Stimulated activated CD4-positive, alpha-beta T cell treated with anti-CD3 and anti-CD28 coated beads, Interleukin-12 subunit alpha, Interleukin-12 subunit beta, amount 100 ng/mL, for 48 hours (primary cell): Measurements from ENCODE around the gene MTF1.
"Not testable (repeated sequence)": the region's sequence is repeated elsewhere in the genome, so short reads cannot be mapped to it uniquely, and the experiment has no call there.

ENCODE experiments used
- DNase-seq, 3 donors: peaks; one replicate each; pipeline ENCODE4 v3.0.0-alpha.2; 2020; ENCODE audit warnings: low read depth in 2 of 3, low spot score in 1 of 3

MTF1 gene

DNA sequence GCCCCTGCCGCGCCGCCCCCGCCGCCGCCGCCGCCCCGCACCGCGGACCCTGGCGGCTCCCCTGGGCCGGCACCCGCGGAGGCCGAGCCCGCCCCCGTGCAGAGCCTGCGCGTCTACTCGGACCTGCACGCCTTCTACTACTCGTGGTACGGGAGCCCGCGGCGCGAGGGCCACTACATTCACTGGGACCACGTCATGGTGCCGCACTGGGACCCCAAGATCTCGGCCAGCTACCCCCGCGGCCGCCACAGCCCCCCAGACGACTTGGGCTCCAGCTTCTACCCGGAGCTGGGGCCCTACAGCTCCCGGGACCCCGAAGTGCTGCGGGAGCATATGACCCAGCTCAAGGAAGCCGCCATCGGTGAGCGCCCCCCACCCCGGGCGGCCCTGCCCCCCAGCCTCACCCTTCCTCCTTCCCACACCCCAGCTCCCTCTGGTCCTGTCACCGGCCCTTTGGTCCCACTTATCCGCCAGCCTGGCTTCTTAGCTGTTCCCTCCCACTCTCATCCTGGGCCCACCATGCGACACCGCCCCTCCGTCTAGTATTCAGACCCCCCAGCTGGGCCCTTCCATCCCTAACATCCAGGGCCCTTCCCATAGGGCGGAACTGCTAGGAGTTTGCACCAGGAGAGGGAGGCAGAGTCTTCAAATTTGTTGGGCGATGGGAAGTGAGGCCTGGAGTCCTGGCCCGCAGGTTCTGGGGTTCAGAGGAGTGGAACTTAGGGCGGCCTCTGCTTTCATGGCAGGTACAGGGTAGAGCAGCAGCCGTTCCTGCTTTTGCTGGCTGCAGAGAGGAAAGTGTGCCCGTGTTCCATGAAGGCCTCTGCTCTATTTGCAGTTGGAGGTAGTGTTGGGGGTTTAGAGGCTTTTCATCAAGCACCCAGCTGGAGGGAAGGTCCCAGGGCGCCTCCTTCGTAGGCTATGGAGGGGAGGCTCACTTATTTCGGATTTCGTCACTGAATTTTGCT lies 64.7 kb downstream of the MTF1 start:
- DNase-seq = no peak

DNA sequence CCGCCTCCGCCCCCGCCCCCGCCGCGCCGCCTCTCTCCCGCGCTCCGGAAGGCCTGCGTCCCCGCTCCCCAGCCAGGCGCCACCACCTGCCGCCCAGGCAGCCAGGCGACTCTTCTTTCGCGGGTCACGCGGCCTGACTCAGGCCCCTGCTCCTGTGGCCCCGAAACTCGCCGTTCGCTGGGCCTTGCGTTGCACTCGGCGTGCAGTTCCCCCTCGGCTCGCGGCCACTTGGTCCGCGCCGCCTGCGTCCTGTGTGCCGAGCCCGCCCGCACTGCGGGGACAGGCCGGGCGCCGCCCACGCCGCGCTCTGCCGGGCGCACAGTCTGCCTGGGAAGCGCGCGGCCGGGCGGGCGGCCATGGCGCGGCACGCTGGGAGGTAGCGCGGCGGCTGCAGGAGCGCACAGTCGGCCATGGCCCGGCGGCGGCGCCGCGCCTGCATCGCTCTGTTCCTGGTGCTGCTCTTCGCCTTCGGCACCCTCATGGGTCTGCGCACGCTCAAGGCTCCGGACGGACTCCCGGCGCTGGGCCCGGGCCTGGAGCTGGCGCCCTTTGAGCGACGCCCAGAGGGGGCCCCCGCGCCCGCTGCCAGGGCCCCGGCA lies 65.5 kb downstream of the MTF1 start, which contains the start of gene MANEAL:
MANEAL (plus strand) TSS at position 75 of the 599 bp plus-strand sequence; CDS start at position 411, 336 bp downstream.
- peak in 1 of 3 donors; percentile 26 for DNase-seq

DNA sequence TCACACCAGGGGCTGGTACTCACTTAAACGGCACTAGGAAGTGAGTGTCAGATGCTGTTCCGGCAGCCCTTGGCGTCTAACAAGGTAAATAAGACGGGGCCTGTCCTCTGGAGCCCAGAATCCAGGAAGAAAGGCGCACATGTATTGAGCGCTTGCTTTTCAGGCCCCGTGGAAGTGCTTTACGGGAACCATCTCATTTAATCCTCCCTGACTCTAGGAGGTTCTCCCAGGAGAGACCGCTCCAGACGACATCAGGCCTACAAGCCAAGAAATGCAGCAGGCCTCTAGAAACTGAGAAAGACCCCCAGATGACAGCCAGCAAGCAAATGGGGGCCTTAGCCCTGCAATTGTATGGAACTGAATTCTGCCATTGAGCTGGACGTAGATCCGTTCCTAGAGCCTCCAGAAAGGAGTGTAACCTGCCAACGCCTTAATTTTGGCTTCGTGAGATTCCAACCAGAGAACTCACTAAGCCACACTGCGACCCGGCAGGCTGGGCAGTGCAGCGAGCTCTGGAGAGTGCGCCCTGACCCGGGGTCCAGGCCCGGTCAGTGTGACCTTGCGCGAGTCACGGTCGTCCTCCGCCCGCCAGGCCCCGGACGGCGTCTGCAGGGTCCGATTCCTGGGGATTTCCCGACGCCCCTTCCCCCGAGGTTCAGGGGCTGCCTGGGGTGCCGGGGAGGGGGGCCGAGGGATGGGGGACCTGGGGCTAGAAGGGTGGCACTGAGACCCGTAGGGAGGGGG lies 66.3 kb downstream of the MTF1 start:
- no peak for DNase-seq

DNA sequence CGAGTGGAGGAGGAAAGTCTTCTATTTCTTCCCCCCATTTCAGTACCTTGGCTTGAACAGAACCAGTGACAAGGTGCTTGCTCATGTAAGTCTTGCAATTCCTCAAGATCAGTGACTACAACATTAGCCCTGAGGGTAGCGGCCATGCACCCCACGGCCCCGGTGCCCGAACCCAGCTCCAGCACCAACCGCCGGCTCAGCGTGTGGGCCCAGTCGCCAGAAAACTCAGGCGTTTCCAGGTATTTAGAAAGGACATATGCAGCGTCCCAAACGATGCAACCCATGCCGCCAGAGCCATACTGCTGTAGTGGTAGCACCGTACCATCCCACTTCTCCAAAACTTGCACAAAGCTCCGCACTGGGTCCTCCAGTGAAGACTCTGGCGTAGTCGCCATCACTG lies 76.9 kb downstream of the MTF1 start:
- DNase-seq = no peak

DNA sequence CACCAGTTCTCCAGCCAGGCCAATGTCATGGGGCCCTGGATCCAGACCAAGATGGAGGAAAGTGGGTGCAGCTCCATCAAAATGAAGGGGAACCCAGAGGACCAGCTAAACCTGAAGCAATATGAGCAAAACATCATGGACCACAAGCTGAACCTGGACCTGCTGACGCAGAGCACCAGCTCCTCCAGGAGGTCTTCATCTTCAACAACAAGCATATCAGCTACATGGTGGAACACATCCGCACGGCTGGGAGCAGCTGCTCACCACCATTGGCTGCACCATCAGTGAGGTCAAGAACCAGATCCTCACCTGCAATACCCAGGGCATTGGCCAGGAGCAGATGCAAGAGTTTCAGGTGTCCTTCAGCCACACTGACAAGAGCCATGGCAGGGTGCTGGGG lies 80.7 kb downstream of the MTF1 start:
- no peak for DNase-seq

DNA sequence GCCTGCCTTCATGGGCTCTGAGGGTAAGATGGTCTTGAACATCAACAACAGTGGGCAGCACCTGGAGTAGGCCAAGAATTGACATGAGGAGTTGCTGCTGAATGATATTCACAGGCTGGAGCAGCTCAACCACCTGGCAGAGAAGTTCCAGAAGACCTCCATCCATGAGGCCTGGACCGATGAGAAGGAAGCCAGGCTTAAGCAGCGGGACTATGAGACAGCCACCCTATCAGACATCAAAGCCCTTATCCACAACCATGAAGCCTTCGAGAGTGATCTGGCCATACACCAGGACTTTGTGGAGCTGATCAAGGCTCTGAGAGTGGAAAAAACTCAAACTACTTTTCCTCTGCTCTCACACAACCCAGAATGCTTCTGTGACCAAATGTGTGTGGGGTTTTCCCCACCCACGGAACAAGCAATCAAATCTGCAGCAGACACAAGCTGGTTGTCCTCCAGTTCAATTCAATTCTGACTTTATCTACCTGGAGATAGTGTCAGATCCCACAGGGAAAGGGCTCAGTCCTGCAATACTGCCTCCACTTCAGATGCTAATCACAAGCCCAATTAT lies 82.4 kb downstream of the MTF1 start:
- DNase-seq = no peak

DNA sequence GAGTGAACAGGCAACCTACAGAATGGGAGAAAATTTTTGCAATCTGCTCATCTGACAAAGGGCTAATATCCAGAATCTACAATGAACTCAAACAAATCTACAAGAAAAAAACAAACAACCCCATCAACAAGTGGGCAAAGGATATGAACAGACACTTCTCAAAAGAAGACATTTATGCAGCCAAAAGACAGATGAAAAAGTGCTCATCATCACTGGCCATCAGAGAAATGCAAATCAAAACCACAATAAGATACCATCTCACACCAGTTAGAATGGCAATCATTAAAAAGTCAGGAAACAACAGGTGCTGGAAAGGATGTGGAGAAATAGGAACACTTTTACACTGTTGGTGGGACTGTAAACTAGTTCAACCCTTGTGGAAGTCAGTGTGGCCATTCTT lies 88.0 kb downstream of the MTF1 start:
- DNase-seq = not testable (repeated sequence)

DNA sequence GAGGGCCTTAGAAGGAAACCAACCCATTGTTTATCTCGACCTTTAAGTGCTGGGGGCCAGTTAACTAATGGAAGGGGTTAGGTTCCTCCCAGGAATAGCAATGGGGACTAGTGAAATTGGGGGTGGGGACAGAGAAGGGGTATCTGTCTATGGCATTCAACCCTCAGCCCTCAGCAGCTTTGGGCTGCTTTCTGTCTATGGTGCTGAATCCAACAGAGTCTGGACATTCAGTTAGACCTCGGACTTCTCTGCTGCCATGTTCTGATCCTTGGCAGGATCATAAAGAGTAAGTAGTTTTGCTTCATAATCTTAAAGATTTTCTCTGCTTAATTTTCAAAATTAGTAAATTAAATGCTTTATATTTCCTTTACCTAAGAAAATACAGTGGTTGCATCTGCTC lies 91.9 kb downstream of the MTF1 start:
- no peak for DNase-seq

DNA sequence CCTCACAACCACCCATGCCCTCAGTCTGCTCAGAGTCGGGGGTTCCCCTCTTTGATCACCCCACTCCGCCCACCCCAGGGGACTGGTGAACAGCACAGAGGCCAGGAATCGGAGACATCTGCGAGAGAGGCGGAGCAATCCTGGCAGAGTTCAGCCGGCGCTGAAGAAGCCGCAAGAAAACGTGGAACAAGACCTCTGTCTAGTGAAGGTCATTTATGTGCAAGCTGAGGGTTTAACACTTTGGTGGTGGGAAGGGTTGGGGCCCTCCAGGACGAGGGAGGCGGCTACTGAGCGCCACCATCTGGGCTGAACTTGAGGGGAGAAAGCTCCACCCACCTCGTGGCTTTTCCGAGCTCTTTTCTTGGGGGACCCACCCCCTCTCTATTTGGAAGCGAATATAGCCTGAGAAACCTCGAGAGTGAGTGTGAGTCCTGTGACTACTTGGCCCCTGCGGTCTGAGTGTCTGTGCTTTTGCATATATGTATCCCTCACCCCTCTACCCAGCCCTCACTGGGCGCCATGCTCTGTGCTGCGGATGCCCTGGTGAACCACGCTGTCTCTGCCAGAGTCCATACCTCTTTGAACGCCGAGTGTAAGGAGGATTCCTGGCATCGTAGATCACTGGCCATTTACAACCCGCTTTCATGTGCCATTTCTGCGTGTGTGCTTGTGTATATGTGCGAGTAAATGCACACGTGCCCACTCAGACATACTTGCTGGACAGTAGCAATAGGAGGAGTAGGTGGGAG lies 93.3 kb downstream of the MTF1 start:
- DNase-seq = no peak

DNA sequence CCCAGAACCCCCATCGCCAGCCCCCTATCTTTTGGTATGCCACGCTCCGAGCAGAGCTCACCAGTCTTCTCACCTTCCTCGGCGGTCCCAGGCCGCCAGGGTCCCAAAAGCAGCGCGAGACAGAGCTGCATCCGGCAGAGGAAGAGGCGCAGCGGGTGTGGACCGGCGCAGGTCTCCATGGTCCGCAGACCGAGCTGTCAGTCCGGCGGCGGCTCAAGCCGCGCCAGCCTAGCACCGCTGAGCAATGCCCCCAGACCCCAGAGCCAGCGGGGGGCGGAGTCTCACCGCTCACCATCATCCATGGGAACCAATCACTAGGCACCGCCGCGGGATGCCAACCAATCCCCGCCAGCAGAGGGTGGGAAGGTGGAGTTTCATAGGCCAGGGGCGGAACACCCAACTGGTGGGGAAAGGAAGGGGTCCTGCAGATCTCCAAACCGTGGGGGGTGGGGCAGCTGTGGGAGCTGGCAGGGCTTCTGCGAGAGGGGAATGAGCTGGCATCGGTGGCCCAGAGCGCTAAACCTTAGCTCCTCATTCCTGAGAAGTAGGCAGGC lies 94.4 kb downstream of the MTF1 start, which contains the start of gene EPHA10:
EPHA10 (minus strand) TSS at position 233 of the 554 bp plus-strand sequence; CDS start at position 179, 54 bp downstream.
- DNase-seq = no peak

DNA sequence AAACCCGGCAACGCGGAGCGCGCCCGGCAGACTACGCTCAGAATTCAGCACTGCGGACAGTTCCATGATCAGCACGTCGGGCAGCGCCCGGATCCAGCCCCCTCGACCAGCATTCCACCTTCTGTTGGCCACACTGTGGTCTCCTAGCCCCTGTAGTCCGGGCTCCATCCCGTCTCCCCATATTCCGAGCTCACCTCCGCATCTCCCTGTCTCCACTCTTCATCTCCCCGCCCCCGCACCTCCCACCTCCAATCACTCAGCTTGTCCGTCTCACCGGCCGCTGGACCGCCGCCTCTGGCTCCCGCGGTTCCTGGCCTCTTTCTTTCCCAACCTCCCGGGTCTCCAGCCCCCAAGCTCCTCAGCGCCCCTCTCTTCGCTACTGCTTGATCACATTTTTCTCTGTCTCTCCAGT lies 95.0 kb downstream of the MTF1 start:
- DNase-seq = peak in 2 of 3 donors; percentile 40 to 53

DNA sequence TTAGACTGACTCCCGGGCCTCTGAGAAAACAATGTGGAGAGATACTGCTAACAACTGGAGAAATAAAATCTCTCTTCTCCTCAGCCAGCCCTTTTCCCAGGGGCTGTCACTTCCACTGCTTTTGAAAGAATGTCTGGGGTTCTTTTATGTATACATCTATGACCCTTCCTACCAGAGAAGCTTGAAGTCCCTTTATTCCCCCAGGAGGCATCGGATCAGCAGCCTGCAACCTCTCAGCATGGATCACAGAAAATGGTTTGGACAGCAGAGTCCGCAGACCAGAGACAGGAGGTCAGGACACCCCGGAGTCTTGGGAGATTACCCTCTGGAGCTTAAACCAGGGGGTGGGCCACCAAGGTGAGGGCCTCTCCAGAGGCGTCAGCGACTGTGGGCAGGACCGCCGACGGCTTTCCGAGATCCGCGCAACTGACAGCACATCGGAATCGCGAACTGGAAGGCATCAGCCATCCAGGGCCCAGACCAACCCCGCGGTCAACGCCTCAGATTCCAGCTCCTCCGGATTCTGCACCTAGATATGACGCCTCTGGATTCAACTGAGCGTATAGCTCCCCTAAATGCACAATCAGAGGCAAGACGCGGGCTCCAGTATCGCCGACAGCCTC lies 95.5 kb downstream of the MTF1 start:
- DNase-seq = no peak

DNA sequence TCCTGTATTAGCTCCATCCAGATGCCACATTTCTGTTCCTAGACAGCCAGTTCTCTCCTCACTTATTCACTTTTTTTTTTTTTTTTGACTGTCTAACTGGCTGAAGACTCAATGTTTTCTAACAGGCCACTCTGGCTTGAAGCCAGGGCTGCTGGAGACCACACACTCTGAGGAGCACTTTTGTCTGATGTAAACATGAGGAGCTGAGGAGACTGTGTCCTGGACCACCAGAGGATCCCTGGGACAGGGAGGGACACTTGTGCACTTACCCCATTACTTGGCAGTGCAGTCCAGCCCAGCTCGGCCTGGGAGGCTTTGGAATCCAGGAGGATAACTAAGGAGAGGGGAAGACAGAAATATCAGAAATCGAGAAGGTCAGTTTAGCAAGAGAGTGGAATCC lies 96.9 kb downstream of the MTF1 start:
- DNase-seq = no peak

DNA sequence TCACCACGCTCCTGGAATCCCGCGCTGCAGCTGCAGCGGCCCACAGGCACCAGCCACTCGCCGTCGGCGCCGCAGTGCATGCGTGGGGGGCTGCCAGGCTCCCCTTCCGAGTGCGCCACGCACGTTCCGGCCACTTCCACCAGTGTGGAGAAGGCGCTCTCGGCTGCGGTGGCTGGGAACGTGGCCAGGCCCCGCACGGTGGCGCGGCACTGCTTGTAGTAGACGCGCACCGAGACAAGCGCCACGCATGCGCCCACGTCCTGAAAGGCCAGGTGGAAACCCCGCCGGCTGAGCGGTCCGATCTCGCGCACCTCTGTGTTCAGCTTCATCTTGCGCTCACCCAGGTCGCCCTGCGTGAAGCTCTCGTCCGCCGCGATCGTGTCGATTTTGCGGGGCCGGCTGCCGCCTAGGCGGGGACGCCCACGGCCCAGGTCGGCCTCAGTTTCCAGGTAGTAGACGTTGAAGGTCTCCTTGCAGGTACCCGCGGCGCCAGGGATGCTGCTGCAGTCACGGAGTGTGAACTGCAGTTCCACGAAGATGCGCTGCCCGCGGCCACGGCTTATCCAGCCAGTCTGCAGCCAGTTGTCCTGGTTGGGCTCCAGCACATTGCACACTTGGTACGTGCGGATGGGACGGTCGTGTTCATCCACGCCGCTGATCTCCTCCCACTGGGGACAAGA lies 97.8 kb downstream of the MTF1 start:
- no peak for DNase-seq
